Peyer's patch (tissue), 4 donors: ENCODE measurements around the gene RLIM. TPM values are rescaled to one million over a fixed set of nuclear protein-coding genes. Genes with fewer than 3 reads are reported as not detected.
"Not testable (repeated sequence)": the region's sequence is repeated elsewhere in the genome, so short reads cannot be mapped to it uniquely, and the experiment has no call there.

Source experiments
- DNase-seq, 3 donors: peaks; one replicate each; pipeline ENCODE4 v3.0.0-alpha.2; 2017 to 2019
- H3K27ac ChIP-seq, 4 donors: fragments of 200-600 bp; sonication (generic); one replicate each; pipeline ENCODE4 v1.5.1; 2016 to 2019
- H3K27me3 ChIP-seq, 2 donors: fragments of 200-600 bp; sonication (generic); one replicate each; pipeline ENCODE4 v1.5.1; 2019
- H3K36me3 ChIP-seq, 3 donors: fragments of 200-600 bp; sonication (generic); one replicate each; pipeline ENCODE4 v1.5.1; 2016 to 2019
- H3K4me1 ChIP-seq, 4 donors: fragments of 200-600 bp; sonication (generic); one replicate each; pipeline ENCODE4 v1.5.1; 2016 to 2019
- H3K4me3 ChIP-seq, 4 donors: fragments of 200-600 bp; sonication (generic); 1 replicate in 3 of 4; 2 replicates in 1 of 4; pipeline ENCODE4 v1.5.1; 2016 to 2019; ENCODE audit warnings: mild to moderate bottlenecking in 1 of 4
- H3K9me3 ChIP-seq, 4 donors: fragments of 200-600 bp; sonication (generic); one replicate each; pipeline ENCODE4 v1.5.1; 2016 to 2019; ENCODE audit warnings: mild to moderate bottlenecking in 1 of 4
- CTCF ChIP-seq, 6 experiments: fragments of 450-650 bp in 4 of 6; fragments of 200-600 bp in 2 of 6; sonication (generic) in 1 of 6; IDR thresholded peaks; one replicate each; pipeline ENCODE4 v1.5.1; 2017 to 2019; ENCODE audit warnings: antibody characterized with exemption in 6 of 6, mild to moderate bottlenecking in 3 of 6, moderate library complexity in 1 of 6
- POLR2A ChIP-seq, 2 donors: fragments of 450-650 bp; IDR thresholded peaks; one replicate each; pipeline ENCODE4 v1.5.1; 2017; ENCODE audit warnings: antibody characterized with exemption in 2 of 2, mild to moderate bottlenecking in 2 of 2, moderate library complexity in 2 of 2
- total RNA-seq, 4 donors: library from RNA; depleted of rRNA; stranded (reverse); fragments of >200 nt; gene quantifications; one replicate each; pipeline ENCODE4 v1.1.0, GENCODE V29; 2016

RLIM gene
- total RNA-seq: 10 to 100 TPM; 13.4 to 45.4 (median 17.0) TPM

- H3K4me3 ChIP-seq: peak within 1 kb of the TSS; percentile 62 to 84 (median 81)
- no peaks in the 10 kb centered on the region for H3K4me1 ChIP-seq
- TF ChIP-seq CTCF (IDR thresholded peaks at IDR 0.05) (no peak), POLR2A (IDR thresholded peaks at IDR 0.05) (peak; percentile 55 to 75)
- H3K27me3 ChIP-seq: no peaks in the 10 kb centered on the region
- H3K27ac ChIP-seq: peak within 1 kb of the TSS; percentile 88 to 97 (median 95)
- DNase-seq: peak; percentile 88 to 96 (median 89)
- no peaks in the 10 kb centered on the region for H3K9me3 ChIP-seq
- no peaks in the 10 kb centered on the region for H3K36me3 ChIP-seq
These were observed at the start of gene RLIM for GRCh38 chrX:74614093-74614909. RLIM (minus strand) TSS chrX:74614624; CDS start chrX:74595977, 18,647 bp downstream.

- no peak for DNase-seq
- Histone ChIP-seq H3K27ac (no peak overlapping the region), H3K9me3 (no peaks in the 10 kb centered on the region), H3K36me3 (no peaks in the 10 kb centered on the region), H3K27me3 (no peaks in the 10 kb centered on the region), H3K4me1 (no peaks in the 10 kb centered on the region), H3K4me3 (no peak overlapping the region)
- TF ChIP-seq CTCF (IDR thresholded peaks at IDR 0.05): no peak
- no peak for TF ChIP-seq POLR2A (IDR thresholded peaks at IDR 0.05)
These were observed 41.8 kb upstream of the RLIM start for GRCh38 chrX:74656079-74656745.

- not testable (repeated sequence) for H3K27ac ChIP-seq, H3K4me3 ChIP-seq, H3K9me3 ChIP-seq, DNase-seq, H3K27me3 ChIP-seq, H3K4me1 ChIP-seq, H3K36me3 ChIP-seq
These were observed 40.5 kb upstream of the RLIM start for GRCh38 chrX:74654953-74655352.

GRCh38 chrX:74636749-74637314 lies 22.4 kb upstream of the RLIM start:
- no peaks in the 10 kb centered on the region for H3K4me1 ChIP-seq
- no peak overlapping the region for H3K4me3 ChIP-seq
- no peaks in the 10 kb centered on the region for H3K27me3 ChIP-seq
- no peak for TF ChIP-seq POLR2A (IDR thresholded peaks at IDR 0.05)
- no peak for TF ChIP-seq CTCF (IDR thresholded peaks at IDR 0.05)
- no peak overlapping the region for H3K27ac ChIP-seq
- DNase-seq: no peak
- no peaks in the 10 kb centered on the region for H3K9me3 ChIP-seq
- no peaks in the 10 kb centered on the region for H3K36me3 ChIP-seq

GRCh38 chrX:74613370-74614092 lies 893 bp downstream of the RLIM start:
- peak in 1 of 3 donors; percentile 48 for DNase-seq
- Histone ChIP-seq H3K36me3 (no peaks in the 10 kb centered on the region), H3K4me3 (peak overlapping the region; percentile 62 to 84 (median 81)), H3K4me1 (no peaks in the 10 kb centered on the region), H3K9me3 (no peaks in the 10 kb centered on the region), H3K27me3 (no peaks in the 10 kb centered on the region), H3K27ac (peak overlapping the region; percentile 88 to 97 (median 95))
- no peak for TF ChIP-seq CTCF (IDR thresholded peaks at IDR 0.05)
- TF ChIP-seq POLR2A (IDR thresholded peaks at IDR 0.05): no peak
